Endometrial microvascular endothelial cells (primary cell): ENCODE data around the gene SLC9C1. TPM values are rescaled to one million over a fixed set of nuclear protein-coding genes. Genes with fewer than 3 reads are reported as not detected.

Source experiments
- in situ Hi-C: cut with HindIII; loops from 2 replicates; pipeline ENCODE4 v1.10.0; 2017; ENCODE audit warnings: low sequenced_read_pairs, low pct_unique_long_range_greater_than_20kb; ENCODE audit errors: inconsistent ontology term
- total RNA-seq: library from RNA; depleted of rRNA; stranded (reverse); fragments of >200 nt; gene quantifications from one replicate; pipeline ENCODE4 v1.2.3, GENCODE V29; 2015; ENCODE audit errors: inconsistent ontology term

The SLC9C1 gene
- total RNA-seq, 1 donor from 2014 or later = not detected

DNA sequence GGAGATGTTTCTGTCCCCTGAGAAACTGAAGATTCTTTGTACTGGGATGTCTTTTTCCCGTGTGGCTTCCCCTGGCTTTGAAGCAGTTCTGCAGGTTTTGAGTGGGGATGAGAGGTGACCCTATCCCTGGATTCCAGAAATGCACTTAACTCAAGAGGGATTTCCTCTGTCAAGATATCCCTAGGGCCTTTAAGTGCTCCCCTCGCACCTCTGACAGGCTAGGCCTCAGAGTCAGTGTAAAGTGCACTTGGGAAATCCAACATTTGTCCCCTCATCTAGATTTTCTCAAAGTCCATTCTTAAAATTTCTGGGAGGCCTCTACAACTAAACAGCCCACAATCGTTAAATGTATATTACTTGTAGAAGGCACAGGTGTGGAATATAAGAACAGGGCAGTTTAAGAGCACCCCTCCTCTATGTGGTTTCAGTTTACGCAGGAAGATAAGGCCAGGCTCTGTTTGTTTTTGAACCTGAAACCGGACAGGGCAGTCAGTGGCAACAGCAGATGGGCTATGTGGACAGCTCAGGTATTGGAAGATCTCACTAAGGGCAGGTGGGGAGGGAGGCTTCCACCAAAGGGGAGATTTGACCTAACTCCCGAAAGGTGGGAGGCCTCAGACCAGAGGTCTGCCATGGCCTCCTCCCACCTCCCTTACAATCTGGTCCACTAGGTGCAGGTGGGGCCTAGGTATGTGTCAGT is 203.0 kb downstream of the SLC9C1 start:
- in situ Hi-C loops = no loop called here

Other genes starting within 250 kb of the SLC9C1 start
- 1.5 TPM for gene C3orf52, start 207.8 kb downstream of the SLC9C1 start, total RNA-seq
- not detected for gene GCSAM, start 161.0 kb downstream of the SLC9C1 start, total RNA-seq
- gene CD200, start 38.9 kb upstream of the SLC9C1 start, total RNA-seq = not detected
- gene BTLA, start 205.3 kb upstream of the SLC9C1 start, total RNA-seq = not detected